Fibroblast of skin of right quadriceps (primary cell): Measurements from ENCODE around the gene GINS1.
A peak's percentile ranks its signal among the peaks of the same experiment; 100 is the strongest.
"Not testable (repeated sequence)": the region's sequence is repeated elsewhere in the genome, so short reads cannot be mapped to it uniquely, and the experiment has no call there.

Experiments
- DNase-seq: peaks from one replicate; pipeline ENCODE4 v3.0.0-alpha.2; 2013

Gene GINS1

GRCh38 chr20:25457886-25458680 is 50.6 kb downstream of the GINS1 start:
- DNase-seq, result no peak

GRCh38 chr20:25459111-25459830 is 51.8 kb downstream of the GINS1 start:
- no peak for DNase-seq

- DNase-seq, result no peak
Measured at GRCh38 chr20:25459916-25460535, 52.6 kb downstream of the GINS1 start.

GRCh38 chr20:25460566-25461280 is 53.2 kb downstream of the GINS1 start:
- DNase-seq, result no peak

GRCh38 chr20:25461281-25461650 is 53.8 kb downstream of the GINS1 start:
- no peak for DNase-seq

- DNase-seq, result no peak
Measured at GRCh38 chr20:25461786-25462545, 54.5 kb downstream of the GINS1 start.

GRCh38 chr20:25464501-25465242 is 57.2 kb downstream of the GINS1 start:
- no peak for DNase-seq

GRCh38 chr20:25465243-25466135 is 58.0 kb downstream of the GINS1 start:
- DNase-seq, result no peak

GRCh38 chr20:25466846-25467245 is 59.4 kb downstream of the GINS1 start:
- no peak for DNase-seq

- DNase-seq, result no peak
Measured at GRCh38 chr20:25467441-25467840, 60.0 kb downstream of the GINS1 start.

GRCh38 chr20:25468126-25469075 is 60.9 kb downstream of the GINS1 start:
- DNase-seq, result no peak

GRCh38 chr20:25469558-25469957 is 62.1 kb downstream of the GINS1 start:
- no peak for DNase-seq

- DNase-seq, result peak; percentile 26
Measured at GRCh38 chr20:25470045-25470444, 62.6 kb downstream of the GINS1 start.

GRCh38 chr20:25471020-25471419 is 63.5 kb downstream of the GINS1 start:
- DNase-seq, result no peak

GRCh38 chr20:25473297-25473696 is 65.8 kb downstream of the GINS1 start:
- not testable (repeated sequence) for DNase-seq

GRCh38 chr20:25476106-25477013 is 68.9 kb downstream of the GINS1 start:
- no peak for DNase-seq

GRCh38 chr20:25477014-25477882 is 69.8 kb downstream of the GINS1 start:
- DNase-seq, result no peak
